Measurements from ENCODE around the gene NAA40.
"Not testable (repeated sequence)": the region's sequence is repeated elsewhere in the genome, so short reads cannot be mapped to it uniquely, and the experiment has no call there.

NAA40 gene

GRCh38 chr11:63940786-63941185 is 2.0 kb downstream of the NAA40 start:
- DNase-seq = no peak

GRCh38 chr11:63941901-63942300 is 3.1 kb downstream of the NAA40 start:
- DNase-seq = no peak

- no peak for DNase-seq
Observed at GRCh38 chr11:63942803-63943202, 4.0 kb downstream of the NAA40 start.

- DNase-seq = no peak
Observed at GRCh38 chr11:63944987-63945386, 6.2 kb downstream of the NAA40 start.

- DNase-seq = peak; percentile 42 to 50
Observed at GRCh38 chr11:63945477-63946163, 6.8 kb downstream of the NAA40 start.

- DNase-seq = no peak
Observed at GRCh38 chr11:63951779-63952536, 13.2 kb downstream of the NAA40 start.

- DNase-seq = no peak
Observed at GRCh38 chr11:63952570-63952969, 13.8 kb downstream of the NAA40 start.

GRCh38 chr11:63958008-63958407 is 19.2 kb downstream of the NAA40 start:
- no peak for DNase-seq

- DNase-seq = no peak
Observed at GRCh38 chr11:63961608-63962412, 23.0 kb downstream of the NAA40 start.

GRCh38 chr11:63963895-63964294 is 25.1 kb downstream of the NAA40 start:
- DNase-seq = not testable (repeated sequence)

- DNase-seq = no peak
Observed at GRCh38 chr11:63966444-63966843, 27.6 kb downstream of the NAA40 start.

GRCh38 chr11:63969461-63969860 is 30.7 kb downstream of the NAA40 start:
- no peak for DNase-seq

- DNase-seq = no peak
Observed at GRCh38 chr11:63970902-63971301, 32.1 kb downstream of the NAA40 start.

- not testable (repeated sequence) for DNase-seq
Observed at GRCh38 chr11:63973912-63974258, 35.1 kb downstream of the NAA40 start.

- DNase-seq = peak; percentile 93
Observed at GRCh38 chr11:63974259-63975143, 35.7 kb downstream of the NAA40 start, which contains the start of gene COX8A. COX8A (plus strand) TSS chr11:63974620; CDS start chr11:63974681, 61 bp downstream.

- DNase-seq = no peak
Observed at GRCh38 chr11:63978551-63979239, 39.9 kb downstream of the NAA40 start.

GRCh38 chr11:63979426-63979825 is 40.6 kb downstream of the NAA40 start:
- DNase-seq = no peak

GRCh38 chr11:63985812-63986155 is 47.0 kb downstream of the NAA40 start:
- peak; percentile 47 to 50 for DNase-seq

GRCh38 chr11:63986156-63986931 is 47.5 kb downstream of the NAA40 start, which contains the start of gene OTUB1:
OTUB1 (plus strand) TSS chr11:63986438; CDS start chr11:63986457, 19 bp downstream.
- peak; percentile 82 for DNase-seq

GRCh38 chr11:63986932-63987513 is 48.2 kb downstream of the NAA40 start:
- no peak for DNase-seq

- no peak for DNase-seq
Observed at GRCh38 chr11:63991558-63991957, 52.8 kb downstream of the NAA40 start.

All from activated CD4-positive, alpha-beta T cell treated with anti-CD3 and anti-CD28 coated beads, Interleukin-2, amount 50 U/mL, for 4 hours (primary cell).